HG03135 (cell line): ENCODE data around the gene MVB12B.

Experiments
- ATAC-seq: cut with Tn5 transposase; IDR thresholded peaks from one replicate; pipeline ENCODE4 v1.9.1; 2021; ENCODE audit warnings: mild to moderate bottlenecking, moderate library complexity; ENCODE audit not compliant: unreplicated experiment

The MVB12B gene

GRCh38 chr9:126302730-126303129 is 23.9 kb upstream of the MVB12B start:
- no peak for ATAC-seq

- ATAC-seq: no peak
These were observed 23.1 kb upstream of the MVB12B start for GRCh38 chr9:126303488-126303887.

- no peak for ATAC-seq
These were observed 22.2 kb upstream of the MVB12B start for GRCh38 chr9:126304207-126304970.

- no peak for ATAC-seq
These were observed 21.7 kb upstream of the MVB12B start for GRCh38 chr9:126304971-126305320.

DNA sequence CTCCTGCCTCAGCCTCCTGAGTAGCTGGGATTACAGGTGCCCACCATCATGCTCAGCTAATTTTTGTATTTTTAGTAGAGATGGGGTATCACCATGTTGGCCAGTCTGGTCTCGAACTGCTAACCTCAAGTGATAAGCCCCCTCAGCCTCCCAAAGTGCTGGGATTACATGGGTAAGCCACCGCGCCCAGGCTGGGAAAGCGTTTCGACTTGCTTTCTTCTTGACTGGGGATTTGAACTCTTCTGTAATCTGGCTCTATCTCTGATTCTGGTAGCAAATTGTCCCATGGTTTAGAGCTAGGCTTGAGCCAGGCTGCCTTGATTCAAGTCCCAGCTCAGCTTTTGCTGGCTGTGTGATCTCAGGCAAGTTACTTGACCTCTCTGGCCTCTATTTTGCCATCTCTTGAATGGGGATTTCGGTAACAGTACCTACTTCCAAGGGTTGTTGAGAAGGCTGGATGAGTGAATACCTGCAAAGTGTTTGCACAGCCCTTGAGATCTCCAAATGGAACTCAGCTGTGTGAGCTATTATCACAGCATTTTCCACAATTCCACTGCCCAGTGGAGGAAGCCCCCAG is 20.5 kb upstream of the MVB12B start:
- ATAC-seq: no peak

- no peak for ATAC-seq
These were observed 19.1 kb upstream of the MVB12B start for GRCh38 chr9:126307322-126308061.

DNA sequence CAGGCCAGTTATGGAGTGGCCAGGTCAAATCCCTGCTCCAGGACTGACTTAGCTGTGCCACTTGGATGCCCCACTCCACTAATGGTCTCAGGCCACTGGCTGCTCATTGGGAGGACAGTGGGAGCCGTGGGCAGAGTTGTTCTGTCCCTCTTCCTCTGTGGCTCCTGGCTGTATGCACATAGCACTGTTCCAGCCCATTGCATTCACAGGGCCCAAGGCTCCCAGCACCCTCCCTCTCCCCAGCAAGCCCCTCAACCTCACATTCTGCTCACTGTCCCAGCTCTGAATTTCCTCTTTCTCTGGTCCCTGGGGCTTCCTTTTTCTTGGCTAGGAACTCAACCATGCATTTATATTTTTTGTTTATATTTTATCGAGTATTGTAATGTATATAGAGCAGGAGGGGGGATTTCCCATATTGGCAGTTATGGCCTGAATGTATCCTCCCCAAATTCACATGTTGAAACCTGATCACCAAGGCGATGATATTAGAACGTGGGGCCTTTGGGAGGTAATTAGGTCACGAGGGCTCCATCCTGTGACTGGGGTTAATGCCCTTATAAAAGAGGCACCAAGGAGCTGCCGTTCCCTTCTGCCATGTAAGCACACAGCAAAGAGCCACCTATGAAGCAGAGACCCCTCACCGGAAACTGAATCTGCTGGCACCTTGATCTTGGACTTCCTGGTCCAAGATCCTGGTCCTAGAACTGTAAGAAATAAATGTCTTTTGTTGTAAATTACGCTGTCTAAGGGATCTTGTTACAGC is 17.0 kb upstream of the MVB12B start:
- ATAC-seq: no peak

DNA sequence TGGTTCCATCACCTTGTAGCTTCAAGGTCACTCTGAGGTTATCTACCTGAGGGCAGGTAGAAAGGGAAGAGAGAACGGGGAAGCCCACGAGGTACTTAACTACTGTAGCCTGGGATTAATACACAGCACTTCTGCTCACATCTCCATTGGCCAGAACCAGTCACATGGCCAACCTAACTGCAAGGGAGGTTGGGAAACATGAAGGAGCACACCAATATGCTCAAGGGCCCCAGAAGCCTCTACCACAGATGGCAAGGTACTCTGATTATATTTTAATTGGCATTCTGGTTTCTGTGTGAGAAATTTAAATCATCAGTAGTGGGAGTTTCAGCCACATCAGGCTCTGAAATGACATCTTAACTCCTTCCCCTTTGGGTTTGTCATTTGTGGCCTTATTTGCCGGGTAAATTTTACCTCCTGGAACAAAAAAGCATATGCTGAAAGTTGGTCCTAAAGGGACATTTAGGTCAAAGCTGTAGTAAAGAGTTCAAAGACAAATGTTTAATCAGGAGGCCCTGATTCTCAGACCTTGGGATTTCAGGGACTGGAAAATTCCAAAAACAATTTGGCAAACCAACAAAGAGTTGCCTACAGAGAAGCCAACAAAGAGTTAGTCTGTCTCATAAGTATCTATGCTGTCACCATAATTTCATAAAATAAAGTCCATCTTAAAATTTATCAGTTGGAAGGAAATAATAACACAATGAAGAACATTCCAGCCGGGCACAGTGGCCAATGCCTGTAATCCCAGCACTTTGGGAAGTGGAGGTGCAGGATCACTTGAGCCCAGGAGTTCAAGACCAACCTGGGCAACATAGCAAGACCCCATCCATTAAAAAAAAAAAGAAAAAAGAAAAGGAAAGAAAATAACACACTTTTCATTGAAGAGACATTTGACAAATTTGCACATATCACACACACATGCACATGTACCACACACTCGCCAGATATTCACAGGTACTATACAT is 13.8 kb upstream of the MVB12B start:
- no peak for ATAC-seq

GRCh38 chr9:126316085-126316655 is 10.5 kb upstream of the MVB12B start:
- ATAC-seq: no peak

- no peak for ATAC-seq
These were observed 9.1 kb upstream of the MVB12B start for GRCh38 chr9:126317513-126317912.

DNA sequence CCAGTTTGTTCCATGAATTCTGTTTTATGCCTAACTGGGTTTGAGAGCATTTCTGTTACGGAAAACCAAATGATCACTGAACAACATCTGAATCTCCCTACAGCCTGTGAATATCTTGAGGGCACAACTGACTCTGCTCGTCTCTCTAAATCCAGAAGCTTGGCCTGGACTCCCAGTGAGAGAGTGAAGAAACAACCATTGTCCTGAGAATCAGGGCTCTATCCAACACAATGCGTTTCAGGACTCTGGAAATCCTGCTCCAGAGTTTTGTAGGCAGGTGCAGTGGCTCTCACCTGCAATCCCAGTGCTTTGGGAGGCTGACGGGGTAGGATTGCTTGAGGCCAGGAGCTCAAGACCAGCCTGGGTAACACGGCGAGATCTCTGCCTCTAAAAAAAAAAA is 7.8 kb upstream of the MVB12B start:
- ATAC-seq: no peak

GRCh38 chr9:126319671-126320070 is 7.0 kb upstream of the MVB12B start:
- no peak for ATAC-seq

- ATAC-seq: no peak
These were observed 6.3 kb upstream of the MVB12B start for GRCh38 chr9:126320158-126320922.

DNA sequence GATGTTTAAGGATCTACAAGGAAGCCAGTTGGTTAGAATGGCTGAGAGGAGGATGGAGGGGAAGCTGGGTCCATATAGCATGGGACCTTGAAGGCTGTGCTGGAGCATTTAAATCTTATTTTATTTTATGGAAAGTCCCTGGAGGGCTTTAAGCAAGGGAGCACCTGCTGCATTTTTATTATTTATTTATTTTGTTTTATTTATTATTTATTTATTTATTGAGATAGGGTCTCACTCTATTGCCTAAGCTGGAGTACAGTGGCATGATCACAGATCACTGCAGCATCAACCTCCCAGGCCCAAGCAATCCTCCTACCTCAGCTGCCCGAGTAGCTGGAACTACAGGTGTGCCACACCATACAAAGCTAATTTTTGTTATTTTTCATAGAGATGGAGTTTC is 4.9 kb upstream of the MVB12B start:
- ATAC-seq: no peak

GRCh38 chr9:126325821-126326220 is 808 bp upstream of the MVB12B start:
- no peak for ATAC-seq

GRCh38 chr9:126327006-126327713 is 531 bp downstream of the MVB12B start:
- no peak for ATAC-seq

DNA sequence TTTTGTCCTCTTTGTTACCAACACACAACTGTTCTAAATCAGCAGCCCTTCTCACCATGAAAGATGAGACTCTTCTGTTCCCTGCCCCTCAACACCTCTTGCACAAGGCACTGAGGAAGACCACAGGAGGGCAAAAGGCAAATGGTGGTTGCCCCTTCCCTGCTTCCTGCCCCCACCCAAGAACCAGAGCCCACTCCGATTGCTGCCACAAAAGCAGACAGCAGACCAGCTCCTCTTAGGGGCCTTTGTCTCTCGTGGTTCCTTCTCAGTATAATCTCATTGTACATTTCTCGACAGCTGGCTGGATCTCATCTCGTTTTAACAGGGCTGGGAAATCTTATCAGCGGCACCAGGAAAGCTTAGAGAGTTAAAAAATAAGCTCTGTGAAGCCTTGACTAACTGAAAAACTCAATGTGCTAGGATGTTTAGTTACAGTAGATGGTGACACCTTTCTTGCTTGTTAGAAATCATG is 1.1 kb downstream of the MVB12B start:
- ATAC-seq: no peak

DNA sequence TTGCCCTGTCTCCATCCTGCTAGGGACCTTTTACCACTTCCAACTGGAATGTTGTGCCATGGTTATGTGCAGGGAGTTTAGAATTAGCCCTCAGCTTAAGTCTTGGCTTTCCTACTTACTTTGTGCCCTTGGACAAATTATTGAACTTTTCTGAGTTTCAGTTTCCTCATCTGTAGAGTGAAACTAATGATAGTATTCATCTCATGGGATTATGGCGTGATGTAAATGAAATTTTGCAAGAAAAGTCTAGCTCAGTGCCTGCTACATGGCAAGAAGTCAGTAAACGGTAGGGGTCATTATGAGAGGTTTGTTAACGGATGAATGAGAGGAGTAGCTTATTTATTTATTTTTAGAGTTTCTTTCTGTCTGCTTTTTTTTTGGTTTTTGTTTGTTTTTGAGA is 1.8 kb downstream of the MVB12B start:
- no peak for ATAC-seq
